Dermis microvascular lymphatic vessel endothelial cell (primary cell): ENCODE results near the gene INTS6. TPM values are rescaled to one million over a fixed set of nuclear protein-coding genes. Genes with fewer than 3 reads are reported as not detected.
A peak's percentile ranks its signal among the peaks of the same experiment; 100 is the strongest.

Source experiments
- DNase-seq, 2 donors: peaks; one replicate each; pipeline versions ENCODE4 v3.0.0 to v3.0.0-alpha.2; 2010; ENCODE audit warnings: low read depth in 2 of 2
- total RNA-seq: library from RNA; depleted of rRNA; stranded (reverse); fragments of >200 nt; gene quantifications from 2 replicates; pipeline ENCODE4 v1.2.1, GENCODE V29; 2014

INTS6 gene
- total RNA-seq, 1 donor from 2014 or later, result 31.2 TPM

DNA sequence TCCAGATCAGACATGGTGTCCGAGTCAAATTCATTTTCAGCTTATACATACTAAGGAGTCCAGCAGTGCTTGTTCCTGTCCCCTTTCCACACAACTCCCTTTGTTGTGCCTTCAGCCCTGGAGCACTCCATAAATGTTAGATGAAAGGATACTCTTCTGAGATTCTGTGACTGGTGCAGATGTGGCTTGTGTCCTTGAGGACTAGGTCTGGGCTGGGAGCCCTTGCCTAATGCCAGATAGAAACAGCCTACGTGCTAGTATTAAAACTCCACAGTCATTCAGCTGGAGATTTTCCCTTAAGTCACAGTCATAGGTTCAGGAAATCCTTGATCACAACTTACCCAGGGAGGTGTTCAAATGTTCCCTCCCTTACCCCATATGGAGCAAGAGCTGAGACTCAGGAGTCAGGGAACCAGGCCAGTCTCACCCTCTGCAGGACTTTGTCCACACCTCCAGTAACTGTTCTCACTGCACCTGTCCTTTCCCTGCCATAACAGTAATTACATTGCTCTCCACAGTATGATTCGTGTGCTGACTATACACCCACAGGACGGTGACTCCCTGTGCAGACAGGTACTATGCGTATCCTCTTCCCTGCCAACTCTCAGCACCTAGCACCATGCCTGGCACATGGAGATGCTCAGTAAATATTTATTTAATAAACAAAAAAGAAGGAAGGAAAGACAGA is 128.9 kb downstream of the INTS6 start:
- DNase-seq, result no peak

DNA sequence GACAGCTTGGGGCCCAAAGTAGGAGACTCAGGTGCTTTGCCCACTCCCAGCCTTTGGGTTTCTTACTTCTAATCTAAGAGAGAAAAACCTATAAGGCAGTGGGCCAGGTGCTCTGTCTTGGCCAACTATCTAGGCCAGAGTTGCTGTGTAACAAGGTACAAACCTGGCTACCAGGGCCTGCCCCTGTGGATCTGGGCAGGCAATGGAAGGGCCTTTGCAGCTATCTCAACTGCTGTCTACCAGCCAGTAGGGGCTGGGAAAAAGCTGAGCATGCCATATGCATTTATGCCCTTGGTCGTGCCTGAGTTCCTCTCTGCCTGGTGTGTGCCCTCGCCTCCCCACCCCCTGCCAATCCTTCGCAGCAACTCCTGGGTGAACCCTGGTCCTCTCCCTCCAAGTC is 130.0 kb downstream of the INTS6 start:
- DNase-seq, result no peak

DNA sequence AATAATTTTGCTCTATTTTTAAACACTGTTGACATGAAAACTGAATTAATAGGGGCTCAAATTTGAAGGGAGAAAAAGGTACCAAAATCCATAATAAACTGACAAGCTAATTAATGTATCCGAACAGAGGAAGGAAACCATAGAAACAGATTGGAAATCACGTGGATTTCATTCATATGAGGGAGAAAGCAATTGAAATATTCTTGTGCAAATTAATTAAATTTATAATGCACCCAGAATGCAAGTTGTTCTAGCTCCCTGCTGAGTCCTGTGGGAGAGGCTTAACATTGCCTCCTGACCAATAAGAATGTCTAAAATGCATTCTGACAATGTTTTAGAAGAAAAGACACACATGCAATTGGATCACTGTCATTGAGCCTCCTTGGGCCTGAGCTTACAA is 131.0 kb downstream of the INTS6 start:
- DNase-seq, result no peak

- DNase-seq, result no peak
Observed at GRCh38 chr13:51318876-51319275, 134.0 kb downstream of the INTS6 start.

- DNase-seq, result no peak
Observed at GRCh38 chr13:51318015-51318414, 134.8 kb downstream of the INTS6 start.

DNA sequence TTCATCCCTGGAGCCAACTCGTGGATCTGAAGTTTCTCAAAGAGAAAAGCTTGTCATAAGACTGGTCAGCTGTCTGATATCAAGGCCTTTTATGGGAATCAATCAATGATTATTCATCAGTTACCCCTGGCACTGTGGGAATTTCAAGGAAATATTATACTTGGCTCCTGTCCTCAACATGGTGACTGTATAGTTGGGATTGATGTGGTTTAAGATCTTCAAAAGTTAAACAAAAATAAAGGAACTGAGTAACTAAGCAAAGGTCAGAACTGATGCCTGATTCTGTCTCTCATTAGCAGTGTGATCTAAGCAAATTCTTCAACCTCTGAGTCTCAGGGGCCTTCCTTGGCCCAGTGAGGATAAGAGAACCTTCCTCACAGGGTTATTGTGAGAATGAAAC is 135.6 kb downstream of the INTS6 start:
- peak in 1 of 2 donors; percentile 33 for DNase-seq

GRCh38 chr13:51313619-51314018 is 139.2 kb downstream of the INTS6 start:
- DNase-seq, result no peak

DNA sequence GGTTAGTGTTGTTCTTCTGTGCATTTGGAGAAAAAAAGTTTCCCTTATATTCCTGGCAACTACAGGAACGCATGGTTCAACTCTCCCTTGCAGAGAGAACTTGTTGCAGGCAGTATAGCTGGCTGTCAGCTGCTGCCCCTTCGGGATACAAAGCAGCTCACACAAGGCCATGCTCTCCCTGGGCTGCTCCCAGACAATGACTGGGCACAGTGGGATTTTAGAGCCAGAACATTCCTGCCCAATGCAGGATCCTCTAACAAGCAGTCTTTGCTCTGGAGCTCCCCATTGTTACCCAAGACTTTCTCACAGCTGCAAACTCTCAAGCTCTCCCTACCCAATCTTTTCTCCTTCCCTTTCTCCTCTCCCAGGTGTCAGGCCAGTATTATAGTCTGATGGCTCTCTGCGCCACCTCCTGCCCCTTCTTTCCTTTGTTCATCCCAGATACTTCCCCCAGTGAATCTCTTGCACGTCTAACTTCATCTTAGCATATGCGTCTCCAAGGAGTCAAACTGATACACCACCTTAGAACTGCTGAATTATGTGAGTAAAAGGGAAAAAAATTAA is 140.8 kb downstream of the INTS6 start:
- DNase-seq, result no peak

Other genes starting within 250 kb of the INTS6 start
- gene FAM124A, start 230.6 kb downstream of the INTS6 start, total RNA-seq, result 4.6 and 7.7 TPM in 2 replicates
- not detected in 2 replicates for gene SERPINE3, start 113.3 kb downstream of the INTS6 start, total RNA-seq
- 2.6 and 4.3 TPM in 2 replicates for gene WDFY2, start 131.4 kb upstream of the INTS6 start, total RNA-seq